ENCODE measurements around the gene RAB24.
A peak's percentile ranks its signal among the peaks of the same experiment; 100 is the strongest.

Gene RAB24

DNA sequence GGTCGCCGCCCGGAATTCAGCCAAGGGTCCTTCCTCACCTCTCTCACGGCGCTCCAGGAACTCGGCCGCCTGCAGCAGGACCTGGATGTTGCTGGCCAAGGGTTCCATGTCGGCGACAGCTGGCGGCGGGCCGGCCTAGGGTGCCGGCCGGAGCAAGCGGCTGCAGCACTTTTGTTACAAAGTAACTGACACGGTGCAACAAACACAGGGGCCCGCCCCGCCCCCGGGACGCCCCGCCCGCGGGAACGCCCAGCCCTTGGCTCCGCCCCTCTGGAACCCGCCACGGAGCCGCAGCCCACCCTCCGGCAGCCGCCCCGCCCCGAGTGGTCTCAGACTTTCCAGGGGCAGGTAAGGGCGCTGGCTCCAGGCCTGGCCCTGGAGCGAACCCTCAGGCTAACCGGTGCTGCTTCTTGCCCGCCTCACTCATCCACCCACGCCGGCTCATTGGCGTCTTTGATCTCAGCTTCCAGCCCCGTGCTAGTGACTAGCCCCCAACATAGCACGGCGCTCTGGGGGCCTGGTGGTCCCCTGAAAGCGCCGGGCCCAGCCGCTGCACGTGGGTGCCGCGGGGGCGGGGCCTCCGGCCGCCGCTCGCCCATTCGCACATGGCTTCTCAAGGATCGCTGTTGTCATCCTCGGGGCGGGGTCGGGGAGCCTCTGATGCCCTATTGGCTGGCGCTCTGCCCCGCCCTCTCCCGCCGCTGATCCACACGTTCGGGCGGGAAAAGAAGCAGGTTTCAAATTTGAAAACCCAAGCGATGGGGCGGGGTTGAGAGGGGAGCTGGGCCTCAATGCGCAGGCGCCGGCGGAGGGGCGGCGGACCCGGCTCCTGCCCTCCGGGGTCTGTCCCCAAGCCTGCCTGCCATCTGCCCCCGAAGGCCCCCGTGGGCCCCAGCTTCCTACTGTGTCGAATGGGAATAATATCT, 8.5 kb upstream of the RAB24 start, which contains the start of gene MXD3:
MXD3 (minus strand) TSS at position 176 of the 926 bp plus-strand sequence; CDS start at position 108, 68 bp downstream.
- H3K27ac ChIP-seq (replicated peaks): peak within 1 kb of the TSS; percentile 90

GRCh38 chr5:177311392-177311722, 7.8 kb upstream of the RAB24 start:
- Histone ChIP-seq H3K27ac (replicated peaks) (peak overlapping the region; percentile 90), H3K4me3 (replicated peaks; ENCODE audit: insufficient read depth, low read length) (peak overlapping the region; percentile 74), H3K27me3 (ENCODE audit: insufficient read depth, poor library complexity, severe bottlenecking) (no peaks in the 10 kb centered on the region)
- DNase-seq (ENCODE audit: low read depth in 1 of 2, low spot score in 1 of 2): no peak
- no peak for TF ChIP-seq GABPA (IDR thresholded peaks at IDR 0.05; ENCODE audit: low read depth)
- no peak for TF ChIP-seq POLR2AphosphoS5 (IDR thresholded peaks at IDR 0.05; ENCODE audit: low read depth)
- no peak for TF ChIP-seq SPI1 (IDR thresholded peaks at IDR 0.05; ENCODE audit: borderline replicate concordance, low read depth)
- TF ChIP-seq, protein P1, sequence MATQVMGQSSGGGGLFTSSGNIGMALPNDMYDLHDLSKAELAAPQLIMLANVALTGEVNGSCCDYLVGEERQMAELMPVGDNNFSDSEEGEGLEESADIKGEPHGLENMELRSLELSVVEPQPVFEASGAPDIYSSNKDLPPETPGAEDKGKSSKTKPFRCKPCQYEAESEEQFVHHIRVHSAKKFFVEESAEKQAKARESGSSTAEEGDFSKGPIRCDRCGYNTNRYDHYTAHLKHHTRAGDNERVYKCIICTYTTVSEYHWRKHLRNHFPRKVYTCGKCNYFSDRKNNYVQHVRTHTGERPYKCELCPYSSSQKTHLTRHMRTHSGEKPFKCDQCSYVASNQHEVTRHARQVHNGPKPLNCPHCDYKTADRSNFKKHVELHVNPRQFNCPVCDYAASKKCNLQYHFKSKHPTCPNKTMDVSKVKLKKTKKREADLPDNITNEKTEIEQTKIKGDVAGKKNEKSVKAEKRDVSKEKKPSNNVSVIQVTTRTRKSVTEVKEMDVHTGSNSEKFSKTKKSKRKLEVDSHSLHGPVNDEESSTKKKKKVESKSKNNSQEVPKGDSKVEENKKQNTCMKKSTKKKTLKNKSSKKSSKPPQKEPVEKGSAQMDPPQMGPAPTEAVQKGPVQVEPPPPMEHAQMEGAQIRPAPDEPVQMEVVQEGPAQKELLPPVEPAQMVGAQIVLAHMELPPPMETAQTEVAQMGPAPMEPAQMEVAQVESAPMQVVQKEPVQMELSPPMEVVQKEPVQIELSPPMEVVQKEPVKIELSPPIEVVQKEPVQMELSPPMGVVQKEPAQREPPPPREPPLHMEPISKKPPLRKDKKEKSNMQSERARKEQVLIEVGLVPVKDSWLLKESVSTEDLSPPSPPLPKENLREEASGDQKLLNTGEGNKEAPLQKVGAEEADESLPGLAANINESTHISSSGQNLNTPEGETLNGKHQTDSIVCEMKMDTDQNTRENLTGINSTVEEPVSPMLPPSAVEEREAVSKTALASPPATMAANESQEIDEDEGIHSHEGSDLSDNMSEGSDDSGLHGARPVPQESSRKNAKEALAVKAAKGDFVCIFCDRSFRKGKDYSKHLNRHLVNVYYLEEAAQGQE (IDR thresholded peaks at IDR 0.05; ENCODE audit: insufficient replicate concordance, low read depth): no peak
- TF ChIP-seq, protein P2, sequence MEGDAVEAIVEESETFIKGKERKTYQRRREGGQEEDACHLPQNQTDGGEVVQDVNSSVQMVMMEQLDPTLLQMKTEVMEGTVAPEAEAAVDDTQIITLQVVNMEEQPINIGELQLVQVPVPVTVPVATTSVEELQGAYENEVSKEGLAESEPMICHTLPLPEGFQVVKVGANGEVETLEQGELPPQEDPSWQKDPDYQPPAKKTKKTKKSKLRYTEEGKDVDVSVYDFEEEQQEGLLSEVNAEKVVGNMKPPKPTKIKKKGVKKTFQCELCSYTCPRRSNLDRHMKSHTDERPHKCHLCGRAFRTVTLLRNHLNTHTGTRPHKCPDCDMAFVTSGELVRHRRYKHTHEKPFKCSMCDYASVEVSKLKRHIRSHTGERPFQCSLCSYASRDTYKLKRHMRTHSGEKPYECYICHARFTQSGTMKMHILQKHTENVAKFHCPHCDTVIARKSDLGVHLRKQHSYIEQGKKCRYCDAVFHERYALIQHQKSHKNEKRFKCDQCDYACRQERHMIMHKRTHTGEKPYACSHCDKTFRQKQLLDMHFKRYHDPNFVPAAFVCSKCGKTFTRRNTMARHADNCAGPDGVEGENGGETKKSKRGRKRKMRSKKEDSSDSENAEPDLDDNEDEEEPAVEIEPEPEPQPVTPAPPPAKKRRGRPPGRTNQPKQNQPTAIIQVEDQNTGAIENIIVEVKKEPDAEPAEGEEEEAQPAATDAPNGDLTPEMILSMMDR (IDR thresholded peaks at IDR 0.05; ENCODE audit: insufficient read depth, low read length): no peak

More for the DNA sequence above, 8.5 kb upstream of the RAB24 start, which contains the start of gene MXD3:
- DNase-seq (ENCODE audit: low read depth in 1 of 2, low spot score in 1 of 2): peak; percentile 87 to 98
- Histone ChIP-seq H3K27me3 (ENCODE audit: insufficient read depth, poor library complexity, severe bottlenecking) (no peaks in the 10 kb centered on the region), H3K4me3 (replicated peaks; ENCODE audit: insufficient read depth, low read length) (peak within 1 kb of the TSS; percentile 74)
- TF ChIP-seq GABPA (IDR thresholded peaks at IDR 0.05; ENCODE audit: low read depth) (no peak), SPI1 (IDR thresholded peaks at IDR 0.05; ENCODE audit: borderline replicate concordance, low read depth) (no peak), POLR2AphosphoS5 (IDR thresholded peaks at IDR 0.05; ENCODE audit: low read depth) (no peak)
- TF ChIP-seq, protein P2 (IDR thresholded peaks at IDR 0.05; ENCODE audit: insufficient read depth, low read length): no peak
- TF ChIP-seq, protein P1 (IDR thresholded peaks at IDR 0.05; ENCODE audit: insufficient replicate concordance, low read depth): no peak

DNA sequence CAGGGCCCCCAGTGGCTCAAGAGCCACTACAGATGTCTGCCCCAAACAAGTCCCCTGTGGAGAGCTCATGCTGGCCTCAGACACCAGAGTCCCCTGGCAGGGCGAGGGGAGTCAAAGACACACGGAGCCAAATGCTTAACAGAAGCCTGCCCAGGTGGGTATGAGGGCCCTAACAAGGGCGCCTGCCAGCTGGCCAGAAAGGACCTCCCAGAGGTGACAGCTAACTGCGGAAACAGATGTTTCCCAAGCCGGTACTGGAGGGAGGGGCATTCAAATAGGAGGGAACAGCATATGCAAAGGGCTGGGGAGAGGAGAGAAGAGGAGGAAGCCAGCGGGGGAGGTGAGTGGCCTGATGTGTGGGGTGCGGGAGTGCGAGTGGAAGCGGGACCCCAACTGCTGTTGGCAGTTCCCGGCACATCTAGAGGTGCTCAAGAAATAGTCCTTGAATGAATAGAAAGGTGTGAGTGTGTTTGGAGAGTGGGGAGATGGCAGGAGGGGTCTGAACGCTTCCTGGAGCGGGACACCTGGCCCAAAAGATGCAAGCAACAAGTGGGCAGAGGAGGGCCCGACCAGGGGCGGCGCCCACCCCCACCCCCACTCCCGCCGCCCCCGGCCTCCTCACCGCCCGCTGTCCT, 7.4 kb upstream of the RAB24 start:
- no peak for TF ChIP-seq GABPA (IDR thresholded peaks at IDR 0.05; ENCODE audit: low read depth)
- peak; percentile 37; the same call in 1 of the 2 replicates for TF ChIP-seq SPI1 (IDR thresholded peaks at IDR 0.05; ENCODE audit: borderline replicate concordance, low read depth)
- peak; percentile 78 for TF ChIP-seq POLR2AphosphoS5 (IDR thresholded peaks at IDR 0.05; ENCODE audit: low read depth)
- TF ChIP-seq, protein P1 (IDR thresholded peaks at IDR 0.05; ENCODE audit: insufficient replicate concordance, low read depth): no peak
- TF ChIP-seq, protein P2 (IDR thresholded peaks at IDR 0.05; ENCODE audit: insufficient read depth, low read length): no peak
- peak; percentile 72 to 89 for DNase-seq (ENCODE audit: low read depth in 1 of 2, low spot score in 1 of 2)
- peak overlapping the region; percentile 90; the same call in 1 of the 2 replicates for H3K27ac ChIP-seq (replicated peaks)

More for the DNA sequence above, 7.4 kb upstream of the RAB24 start:
- Histone ChIP-seq H3K4me3 (replicated peaks; ENCODE audit: insufficient read depth, low read length) (peak overlapping the region; percentile 74), H3K27me3 (ENCODE audit: insufficient read depth, poor library complexity, severe bottlenecking) (no peaks in the 10 kb centered on the region)

All from HL-60 (cell line).